Fibroblast of mammary gland (primary cell): Measurements from ENCODE around the gene ANO1.

Experiments
- DNase-seq: peaks from one replicate; pipeline ENCODE4 v3.0.0-alpha.2; 2010; ENCODE audit warnings: low read depth
- H3K4me3 ChIP-seq: 2 replicates; pipeline ENCODE4 v1.5.1; 2011; ENCODE audit warnings: low read depth, mild to moderate bottlenecking, low read length, moderate library complexity; ENCODE audit not compliant: control insufficient read depth
- TF ChIP-seq, protein P1 (sequence below): conservative IDR thresholded peaks from 2 replicates; pipeline ENCODE4 v1.5.1; 2011; ENCODE audit warnings: low read depth, low read length, inconsistent platforms; ENCODE audit not compliant: control insufficient read depth, insufficient read depth

ANO1 gene

DNA sequence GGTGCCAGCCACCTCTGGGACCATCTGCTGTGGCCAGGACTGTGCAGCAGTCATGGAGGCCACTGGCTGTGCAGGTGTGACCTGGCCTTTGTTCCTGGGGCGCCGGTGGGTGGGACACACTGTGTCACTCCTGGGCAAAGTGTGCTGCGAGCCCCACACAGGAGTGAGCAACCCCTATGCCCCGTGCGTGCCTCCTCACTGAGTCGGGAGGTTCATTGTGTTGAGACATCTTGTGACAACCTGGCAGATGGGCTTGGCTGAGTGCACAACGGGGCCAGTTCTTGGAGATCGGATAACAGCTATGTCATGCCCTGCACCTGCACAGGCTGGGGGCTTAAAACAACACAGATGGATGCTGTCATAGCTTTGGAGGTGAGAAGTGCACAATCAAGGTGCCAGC lies 13.5 kb downstream of the ANO1 start:
- TF ChIP-seq, protein P1, sequence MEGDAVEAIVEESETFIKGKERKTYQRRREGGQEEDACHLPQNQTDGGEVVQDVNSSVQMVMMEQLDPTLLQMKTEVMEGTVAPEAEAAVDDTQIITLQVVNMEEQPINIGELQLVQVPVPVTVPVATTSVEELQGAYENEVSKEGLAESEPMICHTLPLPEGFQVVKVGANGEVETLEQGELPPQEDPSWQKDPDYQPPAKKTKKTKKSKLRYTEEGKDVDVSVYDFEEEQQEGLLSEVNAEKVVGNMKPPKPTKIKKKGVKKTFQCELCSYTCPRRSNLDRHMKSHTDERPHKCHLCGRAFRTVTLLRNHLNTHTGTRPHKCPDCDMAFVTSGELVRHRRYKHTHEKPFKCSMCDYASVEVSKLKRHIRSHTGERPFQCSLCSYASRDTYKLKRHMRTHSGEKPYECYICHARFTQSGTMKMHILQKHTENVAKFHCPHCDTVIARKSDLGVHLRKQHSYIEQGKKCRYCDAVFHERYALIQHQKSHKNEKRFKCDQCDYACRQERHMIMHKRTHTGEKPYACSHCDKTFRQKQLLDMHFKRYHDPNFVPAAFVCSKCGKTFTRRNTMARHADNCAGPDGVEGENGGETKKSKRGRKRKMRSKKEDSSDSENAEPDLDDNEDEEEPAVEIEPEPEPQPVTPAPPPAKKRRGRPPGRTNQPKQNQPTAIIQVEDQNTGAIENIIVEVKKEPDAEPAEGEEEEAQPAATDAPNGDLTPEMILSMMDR: no peak
- no peak overlapping the region for H3K4me3 ChIP-seq
- DNase-seq: no peak

DNA sequence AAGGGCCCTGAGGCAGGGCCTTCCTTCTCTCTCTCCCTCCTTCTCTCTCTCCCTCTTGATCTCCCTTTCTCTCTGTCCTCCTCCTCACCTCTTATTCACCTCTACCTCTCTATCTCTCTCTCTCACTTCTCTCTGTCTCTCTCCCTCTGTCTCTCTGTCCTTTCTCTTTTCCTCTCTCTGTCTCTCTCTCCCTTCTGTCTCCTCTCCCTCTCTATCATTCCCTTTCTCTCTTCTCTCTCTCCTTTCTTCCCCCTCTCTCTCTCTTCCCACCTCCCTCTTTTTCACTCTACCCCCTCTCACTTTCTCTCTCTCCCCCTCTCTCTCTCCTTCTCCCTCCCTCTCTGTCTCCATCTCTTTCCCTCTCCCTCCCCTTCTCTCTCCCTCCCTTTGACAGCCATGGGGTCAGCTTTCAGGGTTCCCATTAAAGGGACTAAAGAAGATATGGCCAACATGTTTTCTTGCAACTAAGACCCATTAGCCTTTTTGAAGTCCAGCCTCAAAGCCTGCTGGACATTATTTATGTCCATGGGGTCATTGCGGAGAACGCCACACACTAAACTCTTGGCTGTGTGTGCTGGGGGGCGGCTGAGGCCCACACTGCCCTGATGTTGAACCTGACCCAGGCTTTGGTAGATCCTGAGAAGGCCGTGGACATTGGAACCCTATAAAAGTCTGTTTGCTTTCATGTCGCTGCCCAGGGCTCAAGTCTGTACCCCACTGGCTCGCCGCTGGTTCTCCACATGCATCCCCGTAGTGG lies 15.0 kb downstream of the ANO1 start:
- TF ChIP-seq, protein P1: no peak
- no peak overlapping the region for H3K4me3 ChIP-seq
- no peak for DNase-seq

DNA sequence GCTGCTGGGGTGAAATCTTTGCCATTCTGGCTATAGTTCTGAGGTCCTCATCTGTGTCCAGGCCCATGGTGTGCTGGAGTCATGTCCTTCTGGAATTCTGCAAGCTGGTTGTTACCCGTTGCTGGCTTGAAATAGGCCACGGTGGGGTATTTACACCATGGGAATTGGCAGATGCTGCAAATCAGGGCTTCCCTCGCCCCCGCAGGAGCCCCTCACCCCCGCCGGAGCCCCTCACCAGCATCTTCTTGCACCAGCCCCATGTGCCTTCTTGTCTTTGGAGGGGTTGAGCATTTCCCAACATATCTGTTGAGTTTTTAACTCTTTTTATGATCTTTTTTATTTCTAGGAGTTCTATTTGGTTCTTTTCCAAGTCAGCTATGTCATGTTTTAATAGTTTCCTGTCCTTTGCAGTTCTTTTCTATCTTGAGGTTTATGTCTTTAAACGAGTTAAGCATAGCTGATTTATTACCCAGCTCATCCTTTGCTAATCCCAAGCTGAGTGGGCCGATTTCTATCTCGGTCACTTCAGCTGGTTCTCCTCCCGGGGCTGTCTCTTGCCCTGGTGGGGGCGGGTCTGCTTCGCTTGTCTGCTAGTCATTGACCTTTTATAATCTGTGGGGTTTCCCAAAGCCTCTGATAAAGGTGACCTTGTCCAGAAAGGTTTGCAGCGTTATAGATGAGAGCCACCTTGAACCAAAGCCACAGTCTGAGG lies 17.6 kb downstream of the ANO1 start:
- TF ChIP-seq, protein P1: no peak
- DNase-seq: no peak

DNA sequence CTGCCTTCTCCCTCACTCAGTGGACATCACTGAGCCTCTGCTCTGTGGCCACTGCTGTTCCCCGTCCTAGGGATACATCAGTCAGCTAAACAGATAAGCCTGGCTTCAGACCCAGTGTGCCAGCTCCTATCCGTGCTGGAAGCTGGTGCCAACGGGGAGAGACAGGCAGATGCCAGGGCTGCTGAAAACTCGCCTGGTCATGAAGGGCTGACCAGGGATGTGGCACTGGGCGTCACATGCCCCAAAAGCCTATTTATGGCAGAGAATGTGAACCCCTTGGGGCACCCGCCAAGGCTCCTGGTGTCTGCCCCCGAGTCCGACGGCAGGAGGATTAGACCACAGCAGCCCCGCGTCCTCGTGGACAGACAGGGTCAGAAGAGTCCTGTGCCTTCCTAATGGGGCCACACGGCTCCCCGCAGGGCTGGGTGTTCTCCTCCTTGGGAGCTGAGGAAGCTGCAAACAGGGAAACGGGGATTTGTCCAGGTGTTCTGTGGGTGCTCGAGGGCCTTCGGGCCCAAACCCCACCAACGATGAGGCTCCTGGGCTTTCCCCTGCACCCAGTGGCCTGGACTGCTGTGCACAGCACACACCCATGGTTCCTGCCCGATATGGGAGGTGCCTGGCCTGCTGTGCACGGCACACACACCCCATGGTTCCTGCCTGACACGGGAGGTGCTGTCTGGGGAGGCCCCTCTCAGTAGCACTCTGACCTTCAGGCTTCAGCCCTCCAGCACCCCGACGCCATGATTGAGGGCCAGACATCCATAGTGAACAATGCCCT lies 19.9 kb downstream of the ANO1 start:
- TF ChIP-seq, protein P1: no peak
- no peak overlapping the region for H3K4me3 ChIP-seq

More for the DNA sequence above, 17.6 kb downstream of the ANO1 start:
- H3K4me3 ChIP-seq: no peak overlapping the region

DNA sequence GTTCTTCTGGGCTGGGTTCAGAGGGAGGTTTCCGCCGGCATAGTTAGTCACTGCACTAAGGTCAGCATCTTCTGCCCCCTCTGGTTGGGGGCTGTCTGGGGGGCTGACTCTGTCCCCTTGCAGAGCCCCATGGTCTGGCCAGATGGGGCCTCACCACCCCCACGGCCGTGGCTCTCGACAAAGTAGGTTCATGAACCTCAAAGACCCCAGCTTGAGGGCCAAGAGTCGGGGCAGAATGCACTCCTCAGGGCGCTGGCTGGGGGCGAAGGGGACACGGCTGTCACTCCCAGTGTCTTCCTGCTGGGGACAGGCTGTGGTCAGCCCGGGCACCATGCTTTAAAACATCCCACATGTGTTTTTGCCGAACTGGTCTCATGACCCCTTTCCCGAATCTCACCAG lies 20.8 kb downstream of the ANO1 start:
- TF ChIP-seq, protein P1: no peak
- no peak for DNase-seq
- H3K4me3 ChIP-seq: no peak overlapping the region

More for the DNA sequence above, 19.9 kb downstream of the ANO1 start:
- DNase-seq: no peak

DNA sequence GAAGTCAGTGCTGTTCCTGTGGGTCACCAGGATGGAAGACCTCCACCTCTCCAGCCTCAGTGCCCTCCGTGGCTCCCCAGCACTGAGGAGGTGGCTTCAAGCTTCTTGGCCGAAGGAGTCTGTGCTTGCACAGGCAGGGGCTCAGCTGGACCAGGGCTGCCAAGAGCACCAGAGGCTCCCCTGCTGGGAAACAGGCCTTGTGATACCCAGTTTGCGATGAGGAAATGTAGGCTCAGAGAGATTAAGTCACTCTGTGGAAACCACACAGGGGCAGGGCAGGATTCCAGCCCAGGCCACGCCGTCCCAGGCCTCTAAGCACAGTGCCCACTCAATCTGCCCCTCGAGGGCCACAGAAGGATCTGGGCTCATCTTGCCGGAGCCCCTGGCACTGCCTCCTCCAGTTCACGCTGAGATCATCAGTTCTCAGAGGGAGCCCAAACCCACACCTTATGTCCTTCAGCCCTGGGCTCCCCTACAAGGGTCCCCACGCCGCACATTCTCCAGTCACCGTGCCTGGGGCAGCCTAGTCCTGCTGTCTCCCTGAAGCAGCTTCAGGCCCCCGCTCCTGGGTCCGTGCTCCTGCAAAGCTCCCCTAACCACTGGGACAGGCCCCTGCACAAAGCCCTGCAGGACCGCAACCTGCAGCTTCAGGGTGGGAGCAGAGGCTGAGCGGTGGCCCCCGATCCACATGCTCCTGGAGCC lies 21.6 kb downstream of the ANO1 start:
- no peak for DNase-seq
- no peak overlapping the region for H3K4me3 ChIP-seq
- TF ChIP-seq, protein P1: no peak
